ENCODE measurements around the gene WNT4. TPM values are rescaled to one million over a fixed set of nuclear protein-coding genes. Genes with fewer than 3 reads are reported as not detected.

WNT4 gene
- total RNA-seq, 1 experiment from 2014 or later: 0.92 TPM

DNA sequence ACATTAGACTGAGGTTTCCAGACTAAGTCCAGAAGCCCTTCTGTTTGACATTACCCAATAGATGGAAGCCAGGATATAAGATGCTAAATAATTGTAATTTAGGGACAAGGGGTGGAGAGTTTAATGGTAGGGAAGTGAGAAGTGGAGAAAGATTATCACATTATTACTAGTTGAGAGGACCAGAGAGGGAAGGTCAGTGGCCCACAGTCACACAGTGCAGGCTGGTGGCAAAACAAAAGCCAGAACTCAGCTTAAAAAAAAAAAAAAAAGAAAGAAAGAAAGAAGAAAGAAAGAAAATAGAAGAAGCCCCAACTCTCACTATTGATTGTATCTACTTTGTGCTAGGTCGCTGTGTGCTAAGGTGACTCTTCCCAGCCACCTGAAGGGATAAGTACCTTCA is 41.6 kb upstream of the WNT4 start:
- intact Hi-C loops (cut with micrococcal nuclease; ENCODE audit: unreplicated experiment) (no loop called here), in situ Hi-C loops (cut with HindIII; ENCODE audit: low pct_unique_long_range_greater_than_20kb, low sequenced_read_pairs) (no loop called here)
- H3K4me3 ChIP-seq (ENCODE audit: low read depth in 2 of 2, low read length in 2 of 2): no peak overlapping the region
- CTCF ChIA-PET: no interaction called here
- H3K4me1 ChIP-seq (ENCODE audit: control insufficient read depth, insufficient read depth, low read length): no peaks in the 10 kb centered on the region
- POLR2A ChIA-PET: no interaction called here
- no peak overlapping the region for H3K27ac ChIP-seq (ENCODE audit: low read length)
- H3K9me3 ChIP-seq (ENCODE audit: control insufficient read depth, insufficient read depth, low read depth, low read length): no peaks in the 10 kb centered on the region
- TF ChIP-seq SIN3A (IDR thresholded peaks at IDR 0.05; ENCODE audit: borderline replicate concordance, insufficient read depth, low read depth, low read length) (no peak), TCF7L2 (IDR thresholded peaks at IDR 0.05; ENCODE audit: low read depth, low read length) (no peak), CTCF (IDR thresholded peaks at IDR 0.05) (no peak), POLR2AphosphoS5 (IDR thresholded peaks at IDR 0.05; ENCODE audit: low read depth, low read length) (no peak)
- TF ChIP-seq, protein P1, sequence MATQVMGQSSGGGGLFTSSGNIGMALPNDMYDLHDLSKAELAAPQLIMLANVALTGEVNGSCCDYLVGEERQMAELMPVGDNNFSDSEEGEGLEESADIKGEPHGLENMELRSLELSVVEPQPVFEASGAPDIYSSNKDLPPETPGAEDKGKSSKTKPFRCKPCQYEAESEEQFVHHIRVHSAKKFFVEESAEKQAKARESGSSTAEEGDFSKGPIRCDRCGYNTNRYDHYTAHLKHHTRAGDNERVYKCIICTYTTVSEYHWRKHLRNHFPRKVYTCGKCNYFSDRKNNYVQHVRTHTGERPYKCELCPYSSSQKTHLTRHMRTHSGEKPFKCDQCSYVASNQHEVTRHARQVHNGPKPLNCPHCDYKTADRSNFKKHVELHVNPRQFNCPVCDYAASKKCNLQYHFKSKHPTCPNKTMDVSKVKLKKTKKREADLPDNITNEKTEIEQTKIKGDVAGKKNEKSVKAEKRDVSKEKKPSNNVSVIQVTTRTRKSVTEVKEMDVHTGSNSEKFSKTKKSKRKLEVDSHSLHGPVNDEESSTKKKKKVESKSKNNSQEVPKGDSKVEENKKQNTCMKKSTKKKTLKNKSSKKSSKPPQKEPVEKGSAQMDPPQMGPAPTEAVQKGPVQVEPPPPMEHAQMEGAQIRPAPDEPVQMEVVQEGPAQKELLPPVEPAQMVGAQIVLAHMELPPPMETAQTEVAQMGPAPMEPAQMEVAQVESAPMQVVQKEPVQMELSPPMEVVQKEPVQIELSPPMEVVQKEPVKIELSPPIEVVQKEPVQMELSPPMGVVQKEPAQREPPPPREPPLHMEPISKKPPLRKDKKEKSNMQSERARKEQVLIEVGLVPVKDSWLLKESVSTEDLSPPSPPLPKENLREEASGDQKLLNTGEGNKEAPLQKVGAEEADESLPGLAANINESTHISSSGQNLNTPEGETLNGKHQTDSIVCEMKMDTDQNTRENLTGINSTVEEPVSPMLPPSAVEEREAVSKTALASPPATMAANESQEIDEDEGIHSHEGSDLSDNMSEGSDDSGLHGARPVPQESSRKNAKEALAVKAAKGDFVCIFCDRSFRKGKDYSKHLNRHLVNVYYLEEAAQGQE (IDR thresholded peaks at IDR 0.05; ENCODE audit: insufficient read depth in 1 of 2, low read depth in 2 of 2, low read length in 1 of 2): no peak
- ATAC-seq (no peak), DNase-seq (ENCODE audit: low read depth, low spot score) (no peak)
- no peaks in the 10 kb centered on the region for H3K36me3 ChIP-seq (ENCODE audit: control insufficient read depth, insufficient read depth, low read length)
- BruUV-seq (replicated peaks): no TSS peak
- no peaks in the 10 kb centered on the region for H3K27me3 ChIP-seq (ENCODE audit: control insufficient read depth, insufficient read depth, low read length)

GRCh38 chr1:22182715-22183114 is 39.8 kb upstream of the WNT4 start:
- Histone ChIP-seq H3K27ac (ENCODE audit: low read length) (no peak overlapping the region), H3K4me1 (ENCODE audit: control insufficient read depth, insufficient read depth, low read length) (no peaks in the 10 kb centered on the region), H3K27me3 (ENCODE audit: control insufficient read depth, insufficient read depth, low read length) (no peaks in the 10 kb centered on the region), H3K9me3 (ENCODE audit: control insufficient read depth, insufficient read depth, low read depth, low read length) (no peaks in the 10 kb centered on the region), H3K36me3 (ENCODE audit: control insufficient read depth, insufficient read depth, low read length) (no peaks in the 10 kb centered on the region), H3K4me3 (ENCODE audit: low read depth in 2 of 2, low read length in 2 of 2) (no peak overlapping the region)
- in situ Hi-C loops (cut with HindIII; ENCODE audit: low pct_unique_long_range_greater_than_20kb, low sequenced_read_pairs): no loop called here
- intact Hi-C loops (cut with micrococcal nuclease; ENCODE audit: unreplicated experiment): no loop called here
- CTCF ChIA-PET: interaction anchor here (0.6 kb wide), 2 partner anchors 71 to 116 kb away, joined by 3 to 4 read pairs; no protein-coding TSS in a partner anchor
- no peak for ATAC-seq
- BruUV-seq (replicated peaks): no TSS peak
- no peak for DNase-seq (ENCODE audit: low read depth, low spot score)
- TF ChIP-seq, protein P1 (IDR thresholded peaks at IDR 0.05; ENCODE audit: insufficient read depth in 1 of 2, low read depth in 2 of 2, low read length in 1 of 2): no peak
- TF ChIP-seq CTCF (IDR thresholded peaks at IDR 0.05): no peak
- no peak for TF ChIP-seq SIN3A (IDR thresholded peaks at IDR 0.05; ENCODE audit: borderline replicate concordance, insufficient read depth, low read depth, low read length)
- no peak for TF ChIP-seq POLR2AphosphoS5 (IDR thresholded peaks at IDR 0.05; ENCODE audit: low read depth, low read length)
- TF ChIP-seq TCF7L2 (IDR thresholded peaks at IDR 0.05; ENCODE audit: low read depth, low read length): no peak
- POLR2A ChIA-PET: no interaction called here
